ENCODE results near the gene CCDC28A.

Gene CCDC28A

DNA sequence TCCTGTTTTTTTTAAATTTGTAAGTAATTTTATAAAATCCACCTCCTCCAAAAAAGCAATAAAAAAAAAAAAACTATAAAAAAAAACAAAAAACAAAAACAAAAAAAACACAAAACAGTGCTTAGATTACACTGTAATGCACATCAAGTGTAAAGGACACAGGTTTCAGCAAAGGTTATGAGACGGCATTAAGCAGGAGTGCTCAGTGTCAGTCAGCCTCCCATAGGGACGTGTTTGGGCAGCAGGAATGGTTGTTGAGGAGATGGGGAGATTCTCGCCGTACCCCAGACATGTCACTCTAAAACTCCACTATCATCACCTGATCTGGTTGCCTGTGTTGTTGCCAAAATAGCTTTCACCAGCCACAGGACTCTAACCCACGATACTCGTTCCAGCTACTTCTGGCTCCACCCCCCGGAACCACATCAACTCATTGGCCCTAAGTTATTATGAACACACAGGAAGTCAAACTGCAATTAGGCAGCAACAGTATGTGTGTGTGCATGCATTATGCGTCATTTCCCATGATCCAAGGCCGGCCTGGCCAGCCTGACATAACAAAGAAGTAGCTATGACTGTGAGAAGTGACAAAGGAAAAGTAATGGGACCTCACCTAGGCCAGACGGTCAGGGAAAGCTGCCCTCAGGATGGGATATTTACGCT is 51.0 kb downstream of the CCDC28A start:
- no peaks in the 10 kb centered on the region for H3K9me3 ChIP-seq (ENCODE audit: control insufficient read depth, insufficient read depth, low read depth, low read length)
- H3K27ac ChIP-seq (ENCODE audit: extremely low read depth, low read depth, low read length), result no peak overlapping the region
- H3K4me1 ChIP-seq (ENCODE audit: control insufficient read depth, insufficient read depth, low read length), result no peaks in the 10 kb centered on the region
- ChIA-PET POLR2A (no interaction called here), CTCF (interaction anchor here (0.7 to 1.1 kb wide), 2 partner anchors 9 to 40 kb away, joined by 3 read pairs; no protein-coding TSS in a partner anchor)
- H3K36me3 ChIP-seq (ENCODE audit: control insufficient read depth in 2 of 2, insufficient read depth in 1 of 2, low read length in 2 of 2), result no peaks in the 10 kb centered on the region
- TF ChIP-seq, protein P1, sequence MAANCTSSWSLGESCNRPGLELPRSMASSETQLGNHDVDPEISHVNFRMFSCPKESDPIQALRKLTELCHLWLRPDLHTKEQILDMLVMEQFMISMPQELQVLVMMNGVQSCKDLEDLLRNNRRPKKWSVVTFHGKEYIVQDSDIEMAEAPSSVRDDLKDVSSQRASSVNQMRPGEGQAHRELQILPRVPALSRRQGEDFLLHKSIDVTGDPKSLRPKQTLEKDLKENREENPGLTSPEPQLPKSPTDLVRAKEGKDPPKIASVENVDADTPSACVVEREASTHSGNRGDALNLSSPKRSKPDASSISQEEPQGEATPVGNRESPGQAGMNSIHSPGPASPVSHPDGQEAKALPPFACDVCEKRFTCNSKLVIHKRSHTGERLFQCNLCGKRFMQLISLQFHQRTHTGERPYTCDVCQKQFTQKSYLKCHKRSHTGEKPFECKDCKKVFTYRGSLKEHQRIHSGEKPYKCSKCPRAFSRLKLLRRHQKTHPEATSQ (tag by site-specific recombination; IDR thresholded peaks at IDR 0.05), result no peak
- TF ChIP-seq PATZ1 (tag by site-specific recombination; IDR thresholded peaks at IDR 0.05), result no peak
- TF ChIP-seq GLI4 (tag by site-specific recombination; IDR thresholded peaks at IDR 0.05), result no peak
- no peak for TF ChIP-seq ZNF248 (tag by site-specific recombination; IDR thresholded peaks at IDR 0.05)
- TF ChIP-seq ZNF76 (tag by site-specific recombination; IDR thresholded peaks at IDR 0.05; ENCODE audit: borderline replicate concordance, low read depth), result no peak
- TF ChIP-seq, protein P2, sequence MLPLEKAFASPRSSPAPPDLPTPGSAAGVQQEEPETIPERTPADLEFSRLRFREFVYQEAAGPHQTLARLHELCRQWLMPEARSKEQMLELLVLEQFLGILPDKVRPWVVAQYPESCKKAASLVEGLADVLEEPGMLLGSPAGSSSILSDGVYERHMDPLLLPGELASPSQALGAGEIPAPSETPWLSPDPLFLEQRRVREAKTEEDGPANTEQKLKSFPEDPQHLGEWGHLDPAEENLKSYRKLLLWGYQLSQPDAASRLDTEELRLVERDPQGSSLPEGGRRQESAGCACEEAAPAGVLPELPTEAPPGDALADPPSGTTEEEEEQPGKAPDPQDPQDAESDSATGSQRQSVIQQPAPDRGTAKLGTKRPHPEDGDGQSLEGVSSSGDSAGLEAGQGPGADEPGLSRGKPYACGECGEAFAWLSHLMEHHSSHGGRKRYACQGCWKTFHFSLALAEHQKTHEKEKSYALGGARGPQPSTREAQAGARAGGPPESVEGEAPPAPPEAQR (tag by site-specific recombination; IDR thresholded peaks at IDR 0.05), result no peak
- H3K4me3 ChIP-seq (ENCODE audit: low read depth, low read length), result no peak overlapping the region

DNA sequence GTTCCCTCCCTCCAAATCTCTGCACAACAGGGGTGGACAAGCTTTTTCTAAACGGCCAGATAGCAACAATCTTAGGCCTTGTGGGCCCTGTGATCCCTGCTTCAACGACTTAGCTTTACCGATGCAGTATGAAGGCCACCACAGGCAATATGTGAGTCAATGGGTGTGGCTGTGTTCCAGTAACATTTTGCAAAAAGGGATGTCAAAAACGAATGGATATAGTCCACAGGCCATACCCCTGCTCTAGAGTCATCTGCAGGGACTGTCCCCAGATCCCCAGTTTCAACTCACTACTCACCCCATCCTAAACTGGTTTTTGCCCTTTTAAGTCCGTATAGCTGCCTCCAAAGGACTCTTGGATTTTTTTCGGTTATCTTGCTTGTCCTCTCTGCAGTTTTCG is 56.7 kb downstream of the CCDC28A start:
- no peaks in the 10 kb centered on the region for H3K9me3 ChIP-seq (ENCODE audit: control insufficient read depth, insufficient read depth, low read depth, low read length)
- H3K4me1 ChIP-seq (ENCODE audit: control insufficient read depth, insufficient read depth, low read length), result peaks cover 5% of the 10 kb centered on the region
- TF ChIP-seq PRDM4 (tag by site-specific recombination; IDR thresholded peaks at IDR 0.05) (no peak), MEIS1 (CRISPR knock-in tag; IDR thresholded peaks at IDR 0.05; ENCODE audit: borderline replicate concordance) (no peak), ZNF707 (tag by site-specific recombination; IDR thresholded peaks at IDR 0.05) (no peak), KLF7 (tag by site-specific recombination; IDR thresholded peaks at IDR 0.05; ENCODE audit: borderline replicate concordance) (no peak)
- H3K4me3 ChIP-seq (ENCODE audit: low read depth, low read length), result no peak overlapping the region
- no peak overlapping the region for H3K27ac ChIP-seq (ENCODE audit: extremely low read depth, low read depth, low read length)
- H3K36me3 ChIP-seq (ENCODE audit: control insufficient read depth in 2 of 2, insufficient read depth in 1 of 2, low read length in 2 of 2), result no peaks in the 10 kb centered on the region
- CTCF ChIA-PET, result interaction anchor here (0.9 kb wide), 1 partner anchor 14 kb away, joined by 3 read pairs; no protein-coding TSS in a partner anchor
- POLR2A ChIA-PET, result no interaction called here

- Histone ChIP-seq H3K4me1 (ENCODE audit: control insufficient read depth, insufficient read depth, low read length) (peaks cover 5% of the 10 kb centered on the region), H3K27ac (ENCODE audit: extremely low read depth, low read depth, low read length) (no peak overlapping the region), H3K4me3 (ENCODE audit: low read depth, low read length) (no peak overlapping the region), H3K9me3 (ENCODE audit: control insufficient read depth, insufficient read depth, low read depth, low read length) (no peaks in the 10 kb centered on the region), H3K36me3 (ENCODE audit: control insufficient read depth in 2 of 2, insufficient read depth in 1 of 2, low read length in 2 of 2) (no peaks in the 10 kb centered on the region)
- CTCF ChIA-PET, result interaction anchor here (0.7 kb wide), 1 partner anchor 19 kb away, joined by 3 read pairs; no protein-coding TSS in a partner anchor
- POLR2A ChIA-PET, result no interaction called here
- no peak for TF ChIP-seq ZNF658 (tag by site-specific recombination; IDR thresholded peaks at IDR 0.05)
- no peak for TF ChIP-seq ZNF561 (tag by site-specific recombination; IDR thresholded peaks at IDR 0.05; ENCODE audit: borderline replicate concordance)
- TF ChIP-seq ZNF514 (tag by site-specific recombination; IDR thresholded peaks at IDR 0.05), result no peak
- no peak for TF ChIP-seq ZNF133 (tag by site-specific recombination; IDR thresholded peaks at IDR 0.05)
- no peak for TF ChIP-seq SP2 (tag by site-specific recombination; IDR thresholded peaks at IDR 0.05)
- no peak for TF ChIP-seq YY1 (tag by site-specific recombination; IDR thresholded peaks at IDR 0.05)
- TF ChIP-seq BCL11A (tag by site-specific recombination; IDR thresholded peaks at IDR 0.05; ENCODE audit: low read depth), result no peak
- no peak for TF ChIP-seq ZNF529 (tag by site-specific recombination; IDR thresholded peaks at IDR 0.05; ENCODE audit: insufficient replicate concordance)
- no peak for TF ChIP-seq ZBTB21 (tag by site-specific recombination; IDR thresholded peaks at IDR 0.05)
- TF ChIP-seq OSR2 (tag by site-specific recombination; IDR thresholded peaks at IDR 0.05), result no peak
- no peak for TF ChIP-seq ZNF549 (tag by site-specific recombination; IDR thresholded peaks at IDR 0.05)
- TF ChIP-seq BCL11B (tag by site-specific recombination; IDR thresholded peaks at IDR 0.05; ENCODE audit: low read depth), result no peak
- TF ChIP-seq ZBTB26 (tag by site-specific recombination; optimal IDR thresholded peaks at IDR 0.05), result no peak
These were observed 58.6 kb downstream of the CCDC28A start for GRCh38 chr6:138832182-138832581.
